GM23338 (cell line): ENCODE results near the gene NDUFS4. TPM values are rescaled to one million over a fixed set of nuclear protein-coding genes. Genes with fewer than 3 reads are reported as not detected.
A peak's percentile ranks its signal among the peaks of the same experiment; 100 is the strongest.

Experiments used
- ATAC-seq: fragments of 200-7000 bp; cut with Tn5 transposase; 3 replicates; pipeline ENCODE4 v1.9.1; 2020
- DNase-seq: peaks from one replicate; pipeline ENCODE4 v3.0.0-alpha.2; 2015; ENCODE audit warnings: low spot score
- H2AFZ ChIP-seq: fragments of 200-600 bp; sonication (generic); 2 replicates; pipeline ENCODE4 v1.8.0; 2016; ENCODE audit warnings: antibody characterized with exemption, mild to moderate bottlenecking, moderate library complexity
- H3F3A ChIP-seq: fragments of 200-600 bp; sonication (generic); replicated peaks from 2 replicates; pipeline ENCODE4 v1.8.0; 2017; ENCODE audit warnings: antibody characterized with exemption, mixed run types, low read depth
- H3K27ac ChIP-seq: fragments of 200-600 bp; sonication (generic); 2 replicates; pipeline ENCODE4 v1.6.1; 2016; ENCODE audit warnings: low read depth
- H3K27me3 ChIP-seq: fragments of 200-600 bp; sonication (generic); 2 replicates; pipeline ENCODE4 v1.8.0; 2016; ENCODE audit warnings: mild to moderate bottlenecking, mixed run types, moderate library complexity; ENCODE audit not compliant: insufficient read depth
- H3K36me3 ChIP-seq: fragments of 200-600 bp; sonication (generic); 2 replicates; pipeline ENCODE4 v1.8.0; 2016; ENCODE audit warnings: mild to moderate bottlenecking; ENCODE audit not compliant: insufficient read depth
- H3K4me1 ChIP-seq: fragments of 200-600 bp; sonication (generic); 2 replicates; pipeline ENCODE4 v1.8.0; 2016; ENCODE audit warnings: mild to moderate bottlenecking, moderate library complexity; ENCODE audit not compliant: insufficient read depth
- H3K4me2 ChIP-seq: fragments of 200-600 bp; sonication (generic); 2 replicates; pipeline ENCODE4 v1.7.1; 2017; ENCODE audit warnings: mixed run types
- H3K4me3 ChIP-seq: fragments of 200-600 bp; sonication (generic); 2 replicates; pipeline ENCODE4 v1.6.1; 2016; ENCODE audit warnings: mixed run types
- H3K79me2 ChIP-seq: fragments of 200-600 bp; sonication (generic); replicated peaks from 2 replicates; pipeline ENCODE4 v1.8.0; 2017; ENCODE audit warnings: mild to moderate bottlenecking; ENCODE audit not compliant: insufficient read depth
- H3K9me2 ChIP-seq: fragments of 200-600 bp; sonication (generic); 2 replicates; pipeline ENCODE4 v1.8.0; 2017; ENCODE audit not compliant: insufficient read depth
- H4K20me1 ChIP-seq: fragments of 200-600 bp; sonication (generic); replicated peaks from 2 replicates; pipeline ENCODE4 v1.8.0; 2017; ENCODE audit warnings: mild to moderate bottlenecking; ENCODE audit not compliant: insufficient read depth
- H3K27ac Mint-ChIP-seq: 2 replicates; pipeline ENCODE4 v1.8.0; 2020; ENCODE audit warnings: inconsistent platforms, mild to moderate bottlenecking, moderate library complexity, mixed read lengths
- H3K27me3 Mint-ChIP-seq: 3 replicates; pipeline ENCODE4 v1.8.0; 2022; ENCODE audit warnings: low read depth, mild to moderate bottlenecking, moderate library complexity, mixed read lengths, inconsistent platforms; ENCODE audit not compliant: insufficient read depth, poor library complexity
- H3K36me3 Mint-ChIP-seq: 3 replicates; pipeline ENCODE4 v1.8.0; 2021; ENCODE audit warnings: low read depth, mild to moderate bottlenecking, inconsistent platforms, moderate library complexity, mixed read lengths
- H3K4me1 Mint-ChIP-seq: 3 replicates; pipeline ENCODE4 v1.8.0; 2020; ENCODE audit warnings: mild to moderate bottlenecking, inconsistent platforms, mixed read lengths
- H3K4me3 Mint-ChIP-seq: 3 replicates; pipeline ENCODE4 v1.8.0; 2021; ENCODE audit warnings: moderate library complexity, mild to moderate bottlenecking, inconsistent platforms, mixed read lengths
- H3K9me3 Mint-ChIP-seq: 3 replicates; pipeline ENCODE4 v1.8.0; 2020; ENCODE audit warnings: moderate library complexity, mild to moderate bottlenecking, inconsistent platforms, mixed read lengths
- CREB1 ChIP-seq: fragments of 250-450 bp; sonication (Bioruptor Pico); IDR thresholded peaks from 2 replicates; pipeline ENCODE4 v1.5.0; 2020; ENCODE audit warnings: low read depth, mild to moderate bottlenecking, moderate library complexity
- POLR2AphosphoS5 ChIP-seq: IDR thresholded peaks from 2 replicates; pipeline ENCODE4 v1.6.1; 2016; ENCODE audit warnings: antibody characterized with exemption, low read depth
- REST ChIP-seq: IDR thresholded peaks from one replicate; pipeline ENCODE4 v1.6.1; 2018; ENCODE audit warnings: antibody characterized with exemption; ENCODE audit not compliant: unreplicated experiment
- STAT1 ChIP-seq: IDR thresholded peaks from one replicate; pipeline ENCODE4 v1.6.1; 2016; ENCODE audit warnings: antibody characterized with exemption; ENCODE audit not compliant: unreplicated experiment
- ZNF114 ChIP-seq: fragments of 250-450 bp; sonication (Bioruptor Pico); IDR thresholded peaks from 2 replicates; pipeline ENCODE4 v1.5.0; 2020; ENCODE audit warnings: mild to moderate bottlenecking, moderate library complexity
- ZNF331 ChIP-seq: fragments of 250-450 bp; sonication (Bioruptor Pico); IDR thresholded peaks from 2 replicates; pipeline ENCODE4 v1.5.0; 2020; ENCODE audit warnings: low read depth, mild to moderate bottlenecking, moderate library complexity
- ZNF462 ChIP-seq: fragments of 250-450 bp; sonication (Bioruptor Pico); IDR thresholded peaks from 2 replicates; pipeline ENCODE4 v1.5.0; 2020; ENCODE audit warnings: mild to moderate bottlenecking, moderate library complexity
- polyA plus RNA-seq: library from polyadenylated mRNA; unstranded; fragments of >200 nt; fragmentation: Nextera tagmentation; extraction: Ambion mirVana; gene quantifications from 2 replicates; pipeline ENCODE4 v1.2.1, GENCODE V29; 2016
- total RNA-seq: library from RNA; depleted of rRNA; stranded (reverse); fragments of >200 nt; shearing (Covaris generic); gene quantifications from 2 replicates; pipeline ENCODE4 v1.2.3, GENCODE V29; 2014

NDUFS4 gene
- total and polyA plus RNA-seq, 2 experiments from 2014 or later, result 65.6 to 151 TPM

- TF ChIP-seq CREB1 (CRISPR knock-in tag) (no peak), ZNF114 (CRISPR knock-in tag) (no peak), POLR2AphosphoS5 (no peak), ZNF331 (CRISPR knock-in tag) (no peak), REST (no peak)
Observed at GRCh38 chr5:53541859-53542258, 18.6 kb upstream of the NDUFS4 start (continued).

- H3F3A ChIP-seq, result no peaks in the 10 kb centered on the region
- Mint-ChIP-seq H3K36me3 (peaks cover 5% of the 10 kb centered on the region; the same call in 1 of the 3 replicates), H3K4me1 (peaks cover 52% of the 10 kb centered on the region), H3K27me3 (no peaks in the 10 kb centered on the region), H3K4me3 (no peak overlapping the region), H3K27ac (peak overlapping the region; percentile 44; the same call in 1 of the 2 replicates), H3K9me3 (peaks cover 7% of the 10 kb centered on the region; the same call in 2 of the 3 replicates)
- no peaks in the 10 kb centered on the region for H3K27me3 ChIP-seq
- DNase-seq (no peak), ATAC-seq (no peak)
- H3K9me2 ChIP-seq, result no peaks in the 10 kb centered on the region
- no peaks in the 10 kb centered on the region for H3K79me2 ChIP-seq
- no peak overlapping the region for H3K4me3 ChIP-seq
- no peak overlapping the region for H3K27ac ChIP-seq
- peaks cover 49% of the 10 kb centered on the region for H3K4me1 ChIP-seq
- peak overlapping the region; percentile 17; the same call in 1 of the 2 replicates for H3K4me2 ChIP-seq
- TF ChIP-seq ZNF114 (CRISPR knock-in tag) (no peak), STAT1 (no peak), ZNF331 (CRISPR knock-in tag) (no peak), ZNF462 (CRISPR knock-in tag) (no peak), POLR2AphosphoS5 (no peak), REST (no peak), CREB1 (CRISPR knock-in tag) (no peak)
- no peaks in the 10 kb centered on the region for H3K36me3 ChIP-seq
- H2AFZ ChIP-seq, result peak overlapping the region; percentile 7; the same call in 1 of the 2 replicates
- no peaks in the 10 kb centered on the region for H4K20me1 ChIP-seq
Observed at GRCh38 chr5:53542926-53543325, 17.5 kb upstream of the NDUFS4 start.
